CD14-positive monocyte (primary cell): ENCODE data around the gene WNT10A. TPM values are rescaled to one million over a fixed set of nuclear protein-coding genes. Genes with fewer than 3 reads are reported as not detected.
A peak's percentile ranks its signal among the peaks of the same experiment; 100 is the strongest.

Experiments
- DNase-seq, 3 donors: peaks; one replicate each; pipeline ENCODE4 v3.0.0-alpha.2; 2011 to 2022
- H2AFZ ChIP-seq: 2 replicates; pipeline ENCODE4 v1.6.0; 2012; ENCODE audit warnings: mild to moderate bottlenecking, low read depth, low read length, inconsistent platforms; ENCODE audit not compliant: insufficient read depth, poor library complexity, severe bottlenecking
- H3K27ac ChIP-seq, 2 donors: 1 replicate in 1 of 2; 2 replicates in 1 of 2; pipeline ENCODE4 v1.5.1; 2012 to 2013; ENCODE audit warnings: low read length in 2 of 2, control low read depth in 1 of 2, inconsistent platforms in 1 of 2, low read depth in 1 of 2, mild to moderate bottlenecking in 1 of 2
- H3K27me3 ChIP-seq, 2 donors: one replicate each; pipeline versions ENCODE4 v1.6.0 to v1.6.1; 2011 to 2013; ENCODE audit warnings: low read length in 2 of 2; ENCODE audit not compliant: control insufficient read depth in 2 of 2, insufficient read depth in 2 of 2
- H3K36me3 ChIP-seq, 2 donors: replicated peaks in 1 of 2; 1 replicate in 1 of 2; 2 replicates in 1 of 2; pipeline versions ENCODE4 v1.5.1 to v1.6.1; 2012 to 2013; ENCODE audit warnings: low read length in 2 of 2, control low read depth in 1 of 2, inconsistent platforms in 1 of 2, mild to moderate bottlenecking in 1 of 2; ENCODE audit not compliant: insufficient read depth in 2 of 2, control insufficient read depth in 1 of 2
- H3K4me1 ChIP-seq, 2 donors: 1 replicate in 1 of 2; 2 replicates in 1 of 2; pipeline versions ENCODE4 v1.5.1 to v1.6.1; 2012 to 2013; ENCODE audit warnings: low read length in 2 of 2, control low read depth in 1 of 2, inconsistent platforms in 1 of 2, mild to moderate bottlenecking in 1 of 2, moderate library complexity in 1 of 2; ENCODE audit not compliant: insufficient read depth in 2 of 2, control insufficient read depth in 1 of 2
- H3K4me2 ChIP-seq: replicated peaks from 2 replicates; pipeline ENCODE3; 2012; ENCODE audit warnings: low read length, moderate library complexity, mild to moderate bottlenecking; ENCODE audit not compliant: poor library complexity, severe bottlenecking; ENCODE audit errors: extremely low read depth
- H3K4me3 ChIP-seq, 3 experiments: fragments of 200-600 bp in 1 of 3; sonication (generic) in 1 of 3; replicated peaks in 1 of 3; 1 replicate in 2 of 3; 2 replicates in 1 of 3; pipeline ENCODE4 v1.5.1; 2011 to 2013; ENCODE audit warnings: low read length in 3 of 3, mild to moderate bottlenecking in 3 of 3, control low read depth in 2 of 3, low read depth in 2 of 3, inconsistent platforms in 1 of 3, moderate library complexity in 1 of 3
- H3K79me2 ChIP-seq: 2 replicates; pipeline ENCODE4 v1.6.0; 2012; ENCODE audit warnings: mild to moderate bottlenecking, control low read depth, inconsistent platforms, low read length, moderate library complexity; ENCODE audit not compliant: insufficient read depth
- H3K9ac ChIP-seq: 2 replicates; pipeline ENCODE4 v1.6.0; 2017; ENCODE audit warnings: low read length, mild to moderate bottlenecking; ENCODE audit not compliant: insufficient read depth, poor library complexity, severe bottlenecking
- H3K9me3 ChIP-seq, 2 donors: replicated peaks in 1 of 2; 1 replicate in 1 of 2; 2 replicates in 1 of 2; pipeline versions ENCODE4 v1.5.1 to v1.6.1; 2012 to 2013; ENCODE audit warnings: low read length in 2 of 2, control low read depth in 1 of 2; ENCODE audit not compliant: control insufficient read depth in 1 of 2, insufficient read depth in 1 of 2
- H4K20me1 ChIP-seq: 2 replicates; pipeline ENCODE4 v1.6.0; 2012; ENCODE audit warnings: mild to moderate bottlenecking, low read length, control low read depth, moderate library complexity; ENCODE audit not compliant: insufficient read depth
- H3K27ac Mint-ChIP-seq, 7 donors: one replicate each; pipeline ENCODE4 v1.8.0; 2020; ENCODE audit warnings: mild to moderate bottlenecking in 7 of 7, mixed read lengths in 7 of 7, moderate library complexity in 6 of 7, inconsistent platforms in 2 of 7
- H3K27me3 Mint-ChIP-seq, 3 donors: one replicate each; pipeline ENCODE4 v1.8.0; 2021 to 2022; ENCODE audit warnings: low read depth in 3 of 3, mild to moderate bottlenecking in 3 of 3, mixed read lengths in 3 of 3, moderate library complexity in 3 of 3, inconsistent platforms in 1 of 3
- H3K36me3 Mint-ChIP-seq, 2 donors: one replicate each; pipeline ENCODE4 v1.8.0; 2020; ENCODE audit warnings: mixed read lengths in 2 of 2, inconsistent platforms in 1 of 2, mild to moderate bottlenecking in 1 of 2
- H3K4me1 Mint-ChIP-seq: one replicate; pipeline ENCODE4 v1.8.0; 2020; ENCODE audit warnings: mild to moderate bottlenecking, mixed read lengths
- H3K4me3 Mint-ChIP-seq, 2 donors: one replicate each; pipeline ENCODE4 v1.8.0; 2020; ENCODE audit warnings: mild to moderate bottlenecking in 2 of 2, mixed read lengths in 2 of 2, moderate library complexity in 1 of 2
- H3K9me3 Mint-ChIP-seq, 7 donors: one replicate each; pipeline ENCODE4 v1.8.0; 2020 to 2022; ENCODE audit warnings: mixed read lengths in 7 of 7, mild to moderate bottlenecking in 6 of 7, moderate library complexity in 6 of 7, inconsistent platforms in 2 of 7
- WGBS: methylation state at CpG from one replicate; pipeline ENCODE4 v1.1.5; 2013; ENCODE audit warnings: missing lambda C conversion rate; ENCODE audit not compliant: insufficient coverage; 5-methylcytosine and 5-hydroxymethylcytosine counted together
- intact Hi-C, 2 donors: fragments of 100-400 bp; cut with micrococcal nuclease; formaldehyde crosslinking; loops; one replicate each; pipeline versions ENCODE4 v1.15.0 to v1.15.1; 2023
- polyA plus RNA-seq, 3 donors: library from polyadenylated mRNA; depleted of rRNA in 1 of 3; unstranded in 2 of 3; stranded (reverse) in 1 of 3; fragments of 300-500 nt in 2 of 3; fragments of >200 nt in 1 of 3; fragmentation: Illumina TruSeq in 2 of 3; gene quantifications; 1 replicate in 2 of 3; 2 replicates in 1 of 3; pipeline ENCODE4 v1.2.3, GENCODE V29; 2012 to 2021
- TF ChIP-seq, protein P1 (sequence below): fragments of 200-600 bp; IDR thresholded peaks from one replicate; pipeline ENCODE4 v1.8.0; 2022; ENCODE audit warnings: antibody characterized with exemption, mild to moderate bottlenecking

The WNT10A gene
- polyA plus RNA-seq, 3 donors = 0.04 TPM; not detected in 2

DNA sequence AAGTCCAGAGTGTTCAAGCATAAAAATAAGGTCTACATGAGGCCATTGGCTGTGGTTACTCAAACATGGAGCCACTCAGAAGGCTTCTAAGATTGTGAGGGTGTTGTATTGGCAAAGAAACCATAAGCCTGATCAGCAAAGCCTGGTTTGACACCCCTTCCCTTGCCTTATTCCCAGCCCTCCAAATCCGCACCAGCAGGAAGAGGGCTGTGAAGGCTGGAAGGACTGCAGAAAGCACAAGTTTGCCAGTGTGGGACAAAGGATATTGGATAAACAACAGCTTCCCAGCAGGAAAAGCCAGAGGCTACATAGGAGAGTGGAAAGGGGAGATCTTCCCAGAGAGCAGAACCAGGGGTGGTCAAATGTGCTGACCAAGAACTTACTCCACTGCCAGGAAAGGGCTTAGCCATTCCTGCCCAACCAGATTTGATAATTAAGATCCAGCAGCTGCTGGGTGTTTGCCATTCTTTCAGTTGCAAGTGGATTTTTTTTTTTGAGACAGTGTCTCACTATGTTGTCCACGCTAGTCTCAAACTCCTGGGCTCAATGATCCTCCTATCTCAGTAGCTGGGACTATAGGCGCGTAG, 47.5 kb upstream of the WNT10A start:
- peak overlapping the region in 1 of 2 donors; percentile 21 for H3K4me3 Mint-ChIP-seq
- TF ChIP-seq, protein P1, sequence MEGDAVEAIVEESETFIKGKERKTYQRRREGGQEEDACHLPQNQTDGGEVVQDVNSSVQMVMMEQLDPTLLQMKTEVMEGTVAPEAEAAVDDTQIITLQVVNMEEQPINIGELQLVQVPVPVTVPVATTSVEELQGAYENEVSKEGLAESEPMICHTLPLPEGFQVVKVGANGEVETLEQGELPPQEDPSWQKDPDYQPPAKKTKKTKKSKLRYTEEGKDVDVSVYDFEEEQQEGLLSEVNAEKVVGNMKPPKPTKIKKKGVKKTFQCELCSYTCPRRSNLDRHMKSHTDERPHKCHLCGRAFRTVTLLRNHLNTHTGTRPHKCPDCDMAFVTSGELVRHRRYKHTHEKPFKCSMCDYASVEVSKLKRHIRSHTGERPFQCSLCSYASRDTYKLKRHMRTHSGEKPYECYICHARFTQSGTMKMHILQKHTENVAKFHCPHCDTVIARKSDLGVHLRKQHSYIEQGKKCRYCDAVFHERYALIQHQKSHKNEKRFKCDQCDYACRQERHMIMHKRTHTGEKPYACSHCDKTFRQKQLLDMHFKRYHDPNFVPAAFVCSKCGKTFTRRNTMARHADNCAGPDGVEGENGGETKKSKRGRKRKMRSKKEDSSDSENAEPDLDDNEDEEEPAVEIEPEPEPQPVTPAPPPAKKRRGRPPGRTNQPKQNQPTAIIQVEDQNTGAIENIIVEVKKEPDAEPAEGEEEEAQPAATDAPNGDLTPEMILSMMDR = no peak
- H3K9me3 ChIP-seq = peaks cover 3 to 8% of the 10 kb centered on the region in 2 donors
- peaks cover 24% of the 10 kb centered on the region for H3K4me1 Mint-ChIP-seq
- H3K4me3 ChIP-seq = no peak overlapping the region
- no peak overlapping the region for H2AFZ ChIP-seq
- no peak overlapping the region for H3K4me2 ChIP-seq
- no peaks in the 10 kb centered on the region for H3K36me3 ChIP-seq
- no peaks in the 10 kb centered on the region for H4K20me1 ChIP-seq
- H3K27ac ChIP-seq = no peak overlapping the region
- H3K9me3 Mint-ChIP-seq = peaks cover 0 to 11% (median 8%) of the 10 kb centered on the region in 7 donors
- intact Hi-C loops = loop anchor here in 1 of 2 donors (5.0 kb wide), 1 partner anchor 36 kb away; no protein-coding TSS in a partner anchor
- no CpG with 5 or more reads among the region's 4 CpGs for WGBS
- H3K27ac Mint-ChIP-seq = no peak overlapping the region
- H3K27me3 Mint-ChIP-seq = peaks cover 25 to 38% (median 37%) of the 10 kb centered on the region in 3 donors
- no peaks in the 10 kb centered on the region for H3K36me3 Mint-ChIP-seq
- no peak for DNase-seq
- H3K79me2 ChIP-seq = no peaks in the 10 kb centered on the region
- H3K27me3 ChIP-seq = peaks cover 22 to 27% of the 10 kb centered on the region in 2 donors
- H3K4me1 ChIP-seq = peaks cover 6 to 18% of the 10 kb centered on the region in 2 donors
- no peak overlapping the region for H3K9ac ChIP-seq

DNA sequence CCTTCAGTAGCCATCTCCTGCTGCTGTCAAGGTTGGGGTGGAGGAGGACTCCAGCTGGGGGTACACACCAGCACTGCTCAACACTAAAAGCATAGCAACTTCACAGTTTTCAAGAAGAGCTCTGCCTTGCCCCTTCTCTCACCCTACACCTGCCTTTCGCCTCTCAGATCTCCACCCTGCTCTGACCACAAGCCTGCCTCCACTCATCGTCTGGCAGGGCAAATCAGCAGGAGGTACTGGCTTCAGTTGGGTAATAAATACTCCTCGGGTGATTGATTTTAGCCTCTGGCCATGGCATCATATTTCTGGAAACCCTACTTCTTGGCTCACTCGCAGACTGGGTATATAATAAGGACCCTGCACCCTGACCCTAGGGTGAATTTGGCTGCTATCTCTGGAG, 46.0 kb upstream of the WNT10A start:
- H3K27ac ChIP-seq = no peak overlapping the region
- Mint-ChIP-seq H3K36me3 (no peaks in the 10 kb centered on the region), H3K9me3 (peaks cover 0 to 11% (median 10%) of the 10 kb centered on the region in 7 donors), H3K4me3 (peak overlapping the region in 1 of 2 donors; percentile 21), H3K4me1 (peaks cover 39% of the 10 kb centered on the region), H3K27ac (peak overlapping the region in 1 of 7 donors; percentile 57), H3K27me3 (peaks cover 20 to 36% (median 33%) of the 10 kb centered on the region in 3 donors)
- TF ChIP-seq, protein P1 = no peak
- H3K79me2 ChIP-seq = no peaks in the 10 kb centered on the region
- no peak overlapping the region for H3K4me2 ChIP-seq
- intact Hi-C loops = loop anchor here in 1 of 2 donors (5.0 kb wide), 2 partner anchors 37 to 102 kb away; no protein-coding TSS in a partner anchor
- no peaks in the 10 kb centered on the region for H3K36me3 ChIP-seq
- H2AFZ ChIP-seq = no peak overlapping the region
- H3K27me3 ChIP-seq = peaks cover 22 to 26% of the 10 kb centered on the region in 2 donors
- H3K9ac ChIP-seq = no peak overlapping the region
- peaks cover 18 to 34% of the 10 kb centered on the region in 2 donors for H3K4me1 ChIP-seq
- no peak for DNase-seq
- WGBS = 76% methylated on average over 4 of the region's 4 CpGs
- no peaks in the 10 kb centered on the region for H4K20me1 ChIP-seq
- peaks cover 3 to 8% of the 10 kb centered on the region in 2 donors for H3K9me3 ChIP-seq
- H3K4me3 ChIP-seq = no peak overlapping the region
